HG03432 (cell line): Measurements from ENCODE around the gene CCDC73.
"Not testable (repeated sequence)": the region's sequence is repeated elsewhere in the genome, so short reads cannot be mapped to it uniquely, and the experiment has no call there.

ENCODE experiments used
- ATAC-seq: cut with Tn5 transposase; IDR thresholded peaks from one replicate; pipeline ENCODE4 v1.9.1; 2021; ENCODE audit warnings: mild to moderate bottlenecking, moderate library complexity; ENCODE audit not compliant: unreplicated experiment

CCDC73 gene

GRCh38 chr11:32809313-32809712 lies 14.9 kb upstream of the CCDC73 start:
- peak; percentile 98 for ATAC-seq

GRCh38 chr11:32796425-32796824 lies 2.0 kb upstream of the CCDC73 start:
- ATAC-seq, result no peak

GRCh38 chr11:32792948-32793475 lies 1.4 kb downstream of the CCDC73 start:
- peak; percentile 73 for ATAC-seq

DNA sequence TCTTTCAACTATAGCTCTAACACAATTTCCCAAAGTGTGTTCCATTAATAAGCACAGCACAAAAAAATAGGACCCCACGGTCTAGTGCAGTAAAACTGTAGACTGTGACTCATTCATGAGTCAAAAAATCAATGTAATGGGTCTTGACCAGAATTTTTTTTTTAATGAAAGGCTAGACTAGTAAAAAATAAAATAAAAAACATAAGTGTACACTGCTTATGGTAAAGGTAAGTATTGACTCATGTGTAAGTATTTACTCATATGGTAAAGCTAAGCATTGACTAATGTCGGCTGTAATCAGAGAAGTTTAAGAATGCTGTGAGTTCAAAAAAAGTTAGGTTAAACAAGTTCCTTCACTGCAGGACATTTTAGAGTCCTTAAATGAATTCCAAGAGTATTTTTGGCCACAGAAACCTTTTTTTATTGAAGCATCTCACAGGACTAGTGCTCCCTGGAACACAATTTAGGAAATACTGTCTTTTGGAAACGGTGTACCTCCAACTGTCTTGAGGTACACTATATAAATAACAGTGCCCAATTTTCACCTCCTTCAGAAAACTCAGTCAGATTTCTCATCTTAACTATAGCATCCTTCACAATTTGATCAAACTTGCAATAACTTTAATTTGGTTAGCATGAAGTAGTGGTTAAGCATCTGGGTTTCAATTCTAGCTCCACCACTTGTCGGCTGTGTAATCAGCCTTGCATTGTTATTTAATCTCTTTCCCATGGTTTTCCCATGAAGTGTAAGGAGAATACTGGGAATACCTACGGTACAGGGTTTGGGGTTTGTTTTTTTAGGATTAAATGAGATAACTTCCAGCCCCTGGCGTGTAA lies 2.1 kb downstream of the CCDC73 start:
- peak; percentile 29 for ATAC-seq

DNA sequence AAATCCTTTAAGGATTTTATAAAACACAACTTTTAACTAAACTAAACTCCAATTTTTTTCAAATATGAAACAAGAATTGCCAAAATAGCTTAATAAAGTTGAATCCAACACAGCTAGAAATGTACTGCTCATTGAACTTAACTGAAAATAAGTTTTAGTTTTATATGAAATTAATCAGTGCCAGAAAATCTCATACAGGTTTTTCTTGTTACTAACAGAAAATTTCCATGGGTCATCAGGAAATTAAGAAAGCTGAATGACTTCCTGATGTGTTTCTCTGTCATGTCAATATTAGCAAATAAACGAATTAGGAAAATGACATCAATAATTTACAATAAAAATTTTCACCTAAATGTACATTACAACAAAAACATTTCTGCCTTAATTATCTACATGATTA lies 3.5 kb downstream of the CCDC73 start:
- no peak for ATAC-seq

DNA sequence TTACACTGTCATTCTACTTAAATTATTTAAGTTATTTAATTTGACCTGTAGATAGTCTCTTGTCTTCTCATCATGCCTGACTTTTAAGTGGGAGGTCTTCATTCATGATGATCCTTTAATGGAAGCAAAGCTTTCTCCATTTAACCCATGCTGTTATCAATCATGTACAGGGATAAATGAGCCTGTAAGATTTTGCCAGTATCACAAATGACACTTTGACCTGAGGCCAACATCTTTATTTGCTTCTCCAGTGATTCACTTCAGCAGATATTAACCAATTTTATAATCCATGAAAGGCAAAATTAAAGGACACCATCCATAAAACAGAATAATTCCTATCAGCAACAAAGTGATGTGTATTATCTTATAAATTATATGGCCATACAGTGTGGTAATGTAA lies 7.7 kb downstream of the CCDC73 start:
- no peak for ATAC-seq

- ATAC-seq, result no peak
Observed at GRCh38 chr11:32785262-32785661, 9.2 kb downstream of the CCDC73 start.

DNA sequence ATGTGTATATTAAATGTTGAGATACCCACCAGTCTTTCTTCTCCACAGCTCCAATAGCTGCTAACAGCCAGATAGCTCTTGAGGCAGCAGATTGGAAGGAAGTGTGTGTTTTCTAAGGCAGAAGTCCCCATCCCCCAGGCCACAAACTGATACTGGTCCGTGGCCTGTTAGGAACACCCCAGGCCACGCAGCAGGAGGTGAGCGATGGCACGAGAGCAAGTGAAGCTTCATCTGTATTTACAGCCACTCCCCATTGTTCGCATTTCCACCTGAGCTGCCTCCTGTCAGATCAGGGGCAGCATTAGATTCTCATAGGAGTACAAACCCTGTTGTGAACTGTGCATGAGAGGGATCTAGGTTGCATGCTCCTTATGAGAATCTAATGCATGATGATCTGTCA lies 12.7 kb downstream of the CCDC73 start:
- ATAC-seq, result no peak

GRCh38 chr11:32780839-32781238 lies 13.6 kb downstream of the CCDC73 start:
- not testable (repeated sequence) for ATAC-seq

- no peak for ATAC-seq
Observed at GRCh38 chr11:32779136-32779535, 15.3 kb downstream of the CCDC73 start.

DNA sequence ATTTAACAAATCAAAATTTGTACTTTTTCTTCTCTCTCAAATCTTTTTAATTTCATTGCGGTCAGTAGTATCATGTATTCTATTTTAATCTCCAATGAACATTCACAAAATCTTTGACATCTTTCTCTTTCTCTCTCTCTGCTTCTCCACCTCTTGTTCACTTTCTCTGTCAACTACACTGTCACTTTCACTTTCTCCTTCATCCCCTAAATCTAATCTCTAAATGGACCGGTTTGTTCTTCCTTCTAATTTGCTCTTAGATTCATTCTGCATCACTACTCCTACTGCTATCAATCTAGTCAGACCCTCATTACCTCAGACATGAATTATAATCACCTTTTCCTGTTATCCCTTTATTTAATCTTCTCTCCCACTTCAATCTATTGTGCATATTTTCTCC lies 18.6 kb downstream of the CCDC73 start:
- ATAC-seq, result peak; percentile 70

DNA sequence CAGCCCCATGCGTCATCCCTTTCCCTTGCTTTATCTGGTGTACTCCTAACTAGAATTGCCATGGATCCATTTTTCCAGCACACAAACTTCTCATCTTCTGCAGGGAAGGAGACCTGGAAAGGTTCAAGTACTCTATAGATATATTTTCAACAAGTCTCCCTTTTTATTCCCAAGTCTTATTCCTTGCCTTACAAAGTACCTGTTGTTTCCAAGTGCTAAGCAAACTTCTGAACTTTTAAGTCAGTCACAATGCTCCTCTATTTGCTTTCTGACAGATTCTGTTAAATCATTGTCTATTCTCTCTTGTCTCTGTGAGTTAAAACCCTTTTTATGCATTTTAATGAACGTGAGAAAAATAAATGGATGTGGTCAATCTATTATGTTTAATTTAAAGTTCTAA lies 20.4 kb downstream of the CCDC73 start:
- no peak for ATAC-seq

DNA sequence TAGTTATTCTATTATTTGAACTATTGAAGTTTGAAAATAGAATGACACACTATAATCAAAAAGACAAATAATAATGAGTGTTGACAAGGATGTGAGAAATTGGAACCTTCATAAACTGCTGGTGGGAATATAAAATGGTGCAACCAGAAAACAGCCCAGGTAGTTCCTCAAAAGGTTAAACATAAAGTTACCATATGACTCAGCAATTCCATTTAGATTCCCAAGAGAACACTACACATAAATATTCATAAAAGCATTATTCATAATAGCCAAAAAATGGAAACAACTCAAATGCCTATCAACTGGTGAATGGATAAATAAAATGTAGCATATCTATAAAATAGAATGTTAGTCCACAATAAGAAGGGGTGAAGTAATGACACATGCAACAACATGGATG lies 21.7 kb downstream of the CCDC73 start:
- ATAC-seq, result no peak

DNA sequence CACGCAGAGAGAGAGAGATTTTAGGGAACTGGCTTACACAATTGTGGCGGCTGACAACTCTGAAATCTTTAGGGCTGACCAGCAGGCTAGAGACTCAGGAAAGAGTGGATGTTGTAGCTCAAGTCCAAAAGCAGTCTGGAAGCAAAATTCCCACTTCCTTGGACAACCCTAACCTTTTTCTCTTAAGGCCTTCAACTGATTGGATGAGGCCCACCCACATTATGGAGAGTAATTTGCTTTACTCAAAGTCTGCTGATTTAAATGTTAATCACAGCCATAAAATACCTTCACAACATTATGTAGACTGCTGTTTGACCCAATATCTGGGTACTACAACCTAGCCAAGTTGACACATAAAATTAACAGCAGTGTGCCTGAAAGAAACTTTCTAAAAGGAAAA lies 32.7 kb downstream of the CCDC73 start:
- ATAC-seq, result not testable (repeated sequence)

DNA sequence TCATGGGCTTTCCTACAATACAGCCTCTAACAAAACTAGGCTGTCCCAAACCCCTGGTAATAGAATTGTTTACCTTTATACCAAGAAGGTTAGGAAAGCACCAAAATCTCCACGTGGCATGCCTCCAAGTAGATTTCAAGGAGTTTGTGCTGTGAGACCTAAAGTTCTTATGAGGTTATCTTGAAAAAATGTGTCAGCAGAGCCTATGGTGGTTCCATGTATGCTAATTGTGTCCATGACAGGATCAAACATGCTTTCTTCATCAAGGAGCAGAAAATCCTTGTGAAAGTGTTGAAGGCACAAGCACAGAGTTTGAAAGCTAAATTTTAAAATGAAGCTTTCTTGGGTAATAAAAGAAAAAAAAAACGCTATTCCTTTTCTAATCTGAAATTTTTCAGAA lies 36.2 kb downstream of the CCDC73 start:
- ATAC-seq, result no peak

DNA sequence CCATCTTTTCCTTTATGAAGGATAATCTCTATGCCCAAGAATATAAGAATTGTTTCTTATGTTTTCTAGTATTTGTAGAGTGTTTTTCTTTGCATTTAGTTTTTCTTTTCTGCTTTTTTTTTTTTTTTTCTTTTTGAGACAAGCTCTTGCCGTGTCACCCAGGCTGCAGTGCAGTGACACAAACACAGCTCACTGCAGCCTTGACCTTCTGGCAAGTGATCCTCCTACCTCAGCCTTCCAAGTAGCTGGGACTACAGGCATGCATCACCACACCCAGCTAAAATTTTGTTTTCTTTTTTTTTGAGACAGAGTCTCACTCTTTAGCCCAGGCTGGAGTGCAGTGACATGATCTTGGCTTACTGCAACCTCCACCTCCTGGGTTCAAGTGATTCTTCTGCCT lies 41.3 kb downstream of the CCDC73 start:
- ATAC-seq, result not testable (repeated sequence)

GRCh38 chr11:32752001-32752400 lies 42.5 kb downstream of the CCDC73 start:
- no peak for ATAC-seq

- ATAC-seq, result no peak
Observed at GRCh38 chr11:32751381-32751780, 43.1 kb downstream of the CCDC73 start.

GRCh38 chr11:32729976-32730375 lies 64.5 kb downstream of the CCDC73 start:
- ATAC-seq, result no peak

DNA sequence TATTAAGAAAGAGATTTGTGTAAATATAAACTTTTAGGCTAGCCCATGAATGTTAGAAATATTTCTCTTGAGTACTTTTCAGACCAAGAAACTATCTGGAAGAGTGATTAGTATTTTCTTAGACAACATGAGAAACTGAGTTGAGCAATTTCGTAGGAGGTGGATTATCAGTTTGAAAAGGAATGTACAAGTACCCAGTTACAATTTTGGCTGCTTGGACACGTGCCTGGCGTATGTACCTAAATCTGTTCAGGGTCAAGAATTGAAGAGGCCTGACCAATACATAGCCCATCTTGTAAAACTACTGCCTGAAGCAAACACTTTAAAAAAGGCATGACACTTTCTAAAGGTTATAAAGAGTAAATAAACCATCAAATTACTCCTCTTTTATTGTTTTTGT lies 71.1 kb downstream of the CCDC73 start:
- ATAC-seq, result no peak

DNA sequence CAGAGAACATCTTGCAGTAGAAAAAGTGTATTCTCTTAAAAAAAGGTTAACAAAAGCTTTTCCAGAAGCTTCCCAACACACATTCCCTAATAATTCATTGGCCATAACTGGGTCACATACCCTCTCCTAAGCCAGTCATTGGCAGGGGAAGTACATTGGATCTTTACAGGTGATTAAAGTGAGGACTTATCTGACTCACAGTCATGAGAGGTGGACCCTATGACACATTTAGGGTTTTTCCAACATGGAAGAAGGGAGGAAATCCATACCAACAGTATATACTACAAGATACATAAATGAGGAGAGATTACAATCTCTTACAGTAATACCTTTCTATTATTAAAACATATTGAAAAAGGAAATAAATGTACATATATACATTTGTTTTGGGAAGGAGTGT lies 72.2 kb downstream of the CCDC73 start:
- no peak for ATAC-seq

DNA sequence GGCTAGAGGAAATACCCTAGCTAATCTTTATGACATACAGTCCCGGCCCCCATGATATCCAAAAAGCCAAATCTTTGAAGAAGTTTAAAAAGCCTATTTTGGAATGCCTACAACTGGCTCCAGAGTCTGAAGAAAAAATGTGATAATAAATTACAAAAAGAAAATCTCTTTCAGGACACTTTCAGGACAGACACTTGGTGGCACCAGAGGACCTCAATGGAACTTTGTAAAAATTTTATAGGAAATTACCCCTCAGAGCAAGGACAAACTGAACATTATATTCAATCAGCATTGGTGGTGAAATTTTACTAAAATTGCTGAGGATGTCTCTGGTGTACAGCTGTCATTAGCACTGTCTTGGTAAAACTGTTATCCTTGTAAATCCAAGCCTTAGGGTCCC lies 81.0 kb downstream of the CCDC73 start:
- ATAC-seq, result no peak

GRCh38 chr11:32708978-32709377 lies 85.5 kb downstream of the CCDC73 start:
- not testable (repeated sequence) for ATAC-seq
